GM10248 (cell line): ENCODE results near the gene TMEM181.
"Not testable (repeated sequence)": the region's sequence is repeated elsewhere in the genome, so short reads cannot be mapped to it uniquely, and the experiment has no call there.

Experiments used
- CTCF ChIA-PET: fragments of 300-600 bp; sonication (Branson Sonifier 250); formaldehyde crosslinking; extraction: SDS; loops from one replicate; lab custom pipeline; 2021; ENCODE audit warnings: antibody characterized with exemption; lab: Yijun Ruan, JAX
- POLR2A ChIA-PET: fragments of 350-650 bp; sonication (Branson Sonifier 250); formaldehyde crosslinking; extraction: SDS; loops from one replicate; lab custom pipeline; 2020; ENCODE audit warnings: antibody characterized with exemption; lab: Yijun Ruan, JAX
- DNase-seq: peaks from one replicate; pipeline ENCODE4 v3.0.0; 2012; ENCODE audit errors: extremely low spot score
- CTCF ChIP-seq: IDR thresholded peaks from 2 replicates; pipeline ENCODE4 v1.5.1; 2012; ENCODE audit warnings: mild to moderate bottlenecking, low read depth; ENCODE audit errors: extremely low read depth, missing control alignments, control extremely low read depth

TMEM181 gene

GRCh38 chr6:158611541-158612370, 51.9 kb downstream of the TMEM181 start:
- ChIA-PET CTCF (interaction anchor here (1.4 kb wide), 3 partner anchors 391 to 398 kb away, joined by 3 to 6 read pairs (median 3); no protein-coding TSS in a partner anchor), POLR2A (no interaction called here)
- TF ChIP-seq CTCF, result no peak
- no peak for DNase-seq

- DNase-seq, CTCF ChIA-PET, POLR2A ChIA-PET: not testable (repeated sequence)
Observed at GRCh38 chr6:158614606-158615005, 54.7 kb downstream of the TMEM181 start.

GRCh38 chr6:158618289-158618688, 58.4 kb downstream of the TMEM181 start:
- DNase-seq, POLR2A ChIA-PET: not testable (repeated sequence)
- CTCF ChIA-PET, result interaction anchor here (1.1 to 1.4 kb wide), 2 partner anchors 24 to 404 kb away, joined by 3 read pairs; no protein-coding TSS in a partner anchor

- no peak for TF ChIP-seq CTCF
- ChIA-PET CTCF (interaction anchor here (0.9 to 2.6 kb wide), 6 partner anchors 15 to 399 kb away, joined by 3 to 12 read pairs (median 4); no protein-coding TSS in a partner anchor), POLR2A (no interaction called here)
- DNase-seq, result no peak
Observed at GRCh38 chr6:158619922-158620801, 60.3 kb downstream of the TMEM181 start.

GRCh38 chr6:158620963-158621693, 61.2 kb downstream of the TMEM181 start:
- DNase-seq, result peak; percentile 4
- ChIA-PET CTCF (interaction anchor here (0.9 to 2.6 kb wide), 6 partner anchors 15 to 400 kb away, joined by 3 to 12 read pairs (median 4); no protein-coding TSS in a partner anchor), POLR2A (no interaction called here)
- no peak for TF ChIP-seq CTCF

GRCh38 chr6:158621694-158622544, 62.0 kb downstream of the TMEM181 start:
- TF ChIP-seq CTCF, result no peak
- ChIA-PET POLR2A (no interaction called here), CTCF (interaction anchor here (1.3 to 2.6 kb wide), 4 partner anchors 9 to 401 kb away, joined by 3 to 12 read pairs (median 4); no protein-coding TSS in a partner anchor)
- peak; percentile 10 for DNase-seq
